Activated CD8-positive, alpha-beta memory T cell treated with anti-CD3 and anti-CD28 coated beads, Interleukin-2, amount 50 U/mL, for 48 hours (primary cell): Measurements from ENCODE around the gene DDX39A.
A peak's percentile ranks its signal among the peaks of the same experiment; 100 is the strongest.
"Not testable (repeated sequence)": the region's sequence is repeated elsewhere in the genome, so short reads cannot be mapped to it uniquely, and the experiment has no call there.

Experiments used
- DNase-seq: peaks from one replicate; pipeline ENCODE4 v3.0.0-alpha.2; 2020

DDX39A gene

DNA sequence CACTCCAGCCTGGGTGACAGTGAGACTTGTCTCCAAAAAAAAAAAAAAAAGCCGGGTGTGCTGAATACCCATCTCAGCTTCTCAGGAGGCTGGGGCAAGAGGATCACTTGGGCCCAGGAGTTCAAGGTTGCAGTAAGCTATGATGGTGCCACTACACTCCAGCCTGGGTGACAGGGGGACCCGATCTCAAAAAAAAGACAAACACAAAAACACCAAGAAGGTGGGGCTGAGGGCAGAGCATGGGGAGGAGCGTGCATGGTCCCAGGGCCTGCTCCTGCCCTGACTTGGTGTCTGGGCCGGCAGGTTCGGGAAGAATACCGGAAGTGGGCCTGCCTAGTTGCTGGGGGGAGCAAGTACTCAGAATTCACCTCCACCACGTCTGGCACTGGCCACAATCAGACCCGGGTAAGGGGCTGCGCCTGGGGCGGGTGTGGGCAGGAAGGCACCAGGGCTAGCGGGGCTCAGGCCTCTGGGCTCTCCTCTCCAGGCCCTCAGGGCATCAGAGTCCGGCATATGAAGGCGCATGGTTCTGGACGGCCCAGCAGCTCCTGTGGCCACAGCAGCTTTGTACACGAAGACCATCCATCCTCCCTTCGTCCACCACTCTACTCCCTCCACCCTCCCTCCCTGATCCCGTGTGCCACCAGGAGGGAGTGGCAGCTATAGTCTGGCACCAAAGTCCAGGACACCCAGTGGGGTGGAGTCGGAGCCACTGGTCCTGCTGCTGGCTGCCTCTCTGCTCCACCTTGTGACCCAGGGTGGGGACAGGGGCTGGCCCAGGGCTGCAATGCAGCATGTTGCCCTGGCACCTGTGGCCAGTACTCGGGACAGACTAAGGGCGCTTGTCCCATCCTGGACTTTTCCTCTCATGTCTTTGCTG lies 11.3 kb downstream of the DDX39A start:
- DNase-seq: peak; percentile 74

DNA sequence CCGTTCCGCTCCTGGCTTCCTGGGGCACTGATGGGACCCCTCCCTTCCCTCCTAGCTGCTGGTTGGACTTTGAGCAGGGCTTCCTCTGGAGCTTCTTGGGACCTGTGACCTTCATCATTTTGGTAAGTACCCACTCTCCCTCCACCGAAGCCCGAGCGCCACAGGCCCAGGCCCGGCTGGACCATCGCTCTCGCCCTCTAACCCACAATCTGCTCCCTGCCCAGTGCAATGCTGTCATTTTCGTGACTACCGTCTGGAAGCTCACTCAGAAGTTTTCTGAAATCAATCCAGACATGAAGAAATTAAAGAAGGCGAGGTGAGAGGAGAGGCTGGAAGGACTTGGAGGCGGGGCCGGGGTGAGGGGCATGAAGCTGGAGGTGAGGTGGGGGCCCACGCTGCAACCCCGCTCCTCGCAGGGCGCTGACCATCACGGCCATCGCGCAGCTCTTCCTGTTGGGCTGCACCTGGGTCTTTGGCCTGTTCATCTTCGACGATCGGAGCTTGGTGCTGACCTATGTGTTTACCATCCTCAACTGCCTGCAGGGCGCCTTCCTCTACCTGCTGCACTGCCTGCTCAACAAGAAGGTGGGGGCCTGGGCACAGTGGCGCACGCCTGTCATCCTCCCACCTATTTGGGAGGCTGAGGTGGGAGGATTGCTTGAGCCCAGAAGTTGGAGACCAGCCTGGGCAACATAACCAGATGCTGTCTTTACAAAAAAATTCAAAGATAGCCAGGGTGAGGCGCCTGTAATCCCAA lies 12.3 kb downstream of the DDX39A start:
- no peak for DNase-seq

DNA sequence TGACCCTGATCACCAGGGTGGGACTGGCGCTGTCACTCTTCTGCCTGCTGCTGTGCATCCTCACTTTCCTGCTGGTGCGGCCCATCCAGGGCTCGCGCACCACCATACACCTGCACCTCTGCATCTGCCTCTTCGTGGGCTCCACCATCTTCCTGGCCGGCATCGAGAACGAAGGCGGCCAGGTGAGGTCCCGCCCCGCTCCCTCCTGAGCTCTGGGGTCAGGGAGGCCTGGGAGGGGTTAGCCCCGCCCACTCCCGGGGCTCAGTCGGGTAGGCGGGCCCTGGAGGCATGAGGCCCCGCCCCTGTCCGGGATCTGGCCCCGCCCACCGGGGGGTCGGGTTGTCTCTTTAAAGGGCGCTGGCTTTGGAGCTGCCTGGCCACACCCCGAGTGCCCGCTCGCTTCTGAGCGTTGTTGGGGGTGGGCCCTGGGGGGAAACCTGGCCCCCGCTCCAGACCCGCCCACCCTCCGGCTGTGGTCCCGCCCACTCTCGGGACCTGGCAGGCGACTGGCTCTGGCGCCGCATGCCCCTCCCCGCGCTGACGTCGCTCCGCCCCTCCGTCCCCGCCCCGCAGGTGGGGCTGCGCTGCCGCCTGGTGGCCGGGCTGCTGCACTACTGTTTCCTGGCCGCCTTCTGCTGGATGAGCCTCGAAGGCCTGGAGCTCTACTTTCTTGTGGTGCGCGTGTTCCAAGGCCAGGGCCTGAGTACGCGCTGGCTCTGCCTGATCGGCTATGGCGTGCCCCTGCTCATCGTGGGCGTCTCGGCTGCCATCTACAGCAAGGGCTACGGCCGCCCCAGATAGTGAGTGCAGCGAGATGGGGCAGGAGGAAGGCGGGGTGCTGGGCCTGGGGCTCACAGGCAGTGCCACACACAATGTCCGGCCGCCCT lies 13.1 kb downstream of the DDX39A start:
- peak; percentile 98 for DNase-seq

DNA sequence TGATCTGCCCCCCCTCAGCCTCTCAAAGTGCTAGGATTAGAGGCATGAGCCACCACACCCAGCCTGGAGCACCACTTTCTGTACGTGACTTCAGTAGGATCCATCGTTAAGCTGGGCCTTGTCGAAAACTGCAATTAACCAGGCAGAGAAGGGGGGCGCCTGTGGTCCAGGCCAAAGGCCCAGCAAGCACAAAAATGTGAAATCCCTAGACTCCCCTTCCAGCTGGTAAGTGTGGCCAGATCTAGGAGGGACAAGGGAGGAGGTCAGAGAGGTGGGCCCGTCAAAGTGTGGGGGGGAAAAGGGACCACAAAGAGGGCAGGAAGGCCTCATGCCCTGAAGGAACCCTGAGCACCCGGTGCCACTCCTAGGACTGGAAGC lies 13.8 kb downstream of the DDX39A start:
- no peak for DNase-seq

DNA sequence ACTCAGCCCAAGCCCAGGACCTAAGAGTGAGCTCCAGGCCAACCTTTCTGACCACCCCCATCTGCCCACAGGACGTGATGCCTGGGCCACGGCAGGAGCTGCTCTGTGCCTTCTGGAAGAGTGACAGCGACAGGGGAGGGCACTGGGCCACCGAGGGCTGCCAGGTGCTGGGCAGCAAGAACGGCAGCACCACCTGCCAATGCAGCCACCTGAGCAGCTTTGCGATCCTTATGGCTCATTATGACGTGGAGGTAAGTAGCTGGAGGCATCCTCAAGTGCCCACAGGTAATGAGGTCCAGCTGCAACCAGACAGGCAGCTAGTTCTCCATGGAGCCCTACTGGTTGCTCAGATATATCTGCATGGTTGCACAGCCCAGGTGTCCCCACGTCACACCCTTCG lies 14.8 kb downstream of the DDX39A start:
- no peak for DNase-seq

DNA sequence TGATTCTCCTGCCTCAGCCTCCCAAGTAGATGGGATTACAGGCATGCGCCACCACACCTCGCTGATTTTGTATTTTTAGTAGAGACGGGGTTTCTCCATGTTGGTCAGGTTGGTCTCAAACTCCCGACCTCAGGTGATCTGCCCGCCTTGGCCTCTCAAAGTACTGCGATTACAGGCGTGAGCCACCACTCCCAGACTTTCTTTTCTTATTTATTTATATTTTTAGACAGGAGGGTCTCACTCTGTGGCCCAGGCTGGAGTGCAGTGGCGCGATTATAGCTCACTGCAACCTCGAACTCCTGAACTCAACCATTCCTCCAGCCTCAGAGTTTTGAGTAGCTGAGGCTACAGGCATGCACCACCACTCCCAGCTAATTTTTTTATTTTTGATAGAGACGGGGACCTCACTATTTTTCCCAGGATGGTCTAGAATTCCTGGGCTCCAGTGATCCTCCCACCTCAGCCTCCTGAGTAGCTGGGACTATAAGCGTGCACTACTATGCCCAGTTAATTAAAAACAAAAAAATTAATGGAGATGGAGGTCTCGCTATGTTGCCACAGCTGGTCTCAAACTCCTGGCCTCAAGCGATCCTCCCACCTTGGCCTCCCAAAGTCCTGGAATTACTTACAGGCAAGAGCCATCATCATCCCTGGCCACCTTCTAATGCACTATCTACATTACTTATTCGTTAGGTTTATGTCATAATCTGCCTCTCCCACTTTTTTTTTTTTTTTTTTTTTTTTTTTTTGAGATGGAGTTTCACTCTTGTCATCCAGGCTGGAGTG lies 15.8 kb downstream of the DDX39A start:
- DNase-seq: not testable (repeated sequence)

DNA sequence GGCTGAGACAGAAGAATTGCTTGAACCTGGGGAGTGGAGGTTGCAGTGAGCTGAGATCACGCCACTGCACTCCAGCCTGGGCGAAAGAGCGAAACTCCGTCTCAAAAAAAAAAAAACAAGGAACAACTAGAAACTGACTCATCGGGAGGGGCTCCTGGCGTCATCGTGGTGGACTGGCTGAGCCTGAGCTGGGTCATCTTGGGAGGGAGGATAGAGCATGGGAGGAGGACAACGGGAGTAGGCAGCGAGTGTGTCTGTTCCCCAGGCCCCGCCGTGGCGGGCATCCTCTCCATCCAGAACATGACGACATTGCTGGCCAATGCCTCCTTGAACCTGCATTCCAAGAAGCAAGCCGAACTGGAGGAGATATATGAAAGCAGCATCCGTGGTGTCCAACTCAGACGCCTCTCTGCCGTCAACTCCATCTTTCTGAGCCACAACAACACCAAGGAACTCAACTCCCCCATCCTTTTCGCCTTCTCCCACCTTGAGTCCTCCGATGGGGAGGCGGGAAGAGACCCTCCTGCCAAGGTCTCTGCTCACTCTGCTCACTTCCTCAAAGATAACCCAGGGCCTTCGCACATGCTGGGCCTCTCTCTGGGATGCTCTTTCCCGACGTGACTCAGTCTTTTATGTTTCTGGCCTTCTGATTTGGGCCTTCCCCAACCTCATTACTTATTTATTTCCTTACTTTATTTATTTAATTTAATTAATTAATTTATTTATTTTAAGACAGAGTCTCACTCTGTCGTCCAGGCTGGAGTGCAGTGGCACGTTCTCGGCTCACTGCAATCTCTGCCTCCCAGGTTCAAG lies 16.6 kb downstream of the DDX39A start:
- no peak for DNase-seq

DNA sequence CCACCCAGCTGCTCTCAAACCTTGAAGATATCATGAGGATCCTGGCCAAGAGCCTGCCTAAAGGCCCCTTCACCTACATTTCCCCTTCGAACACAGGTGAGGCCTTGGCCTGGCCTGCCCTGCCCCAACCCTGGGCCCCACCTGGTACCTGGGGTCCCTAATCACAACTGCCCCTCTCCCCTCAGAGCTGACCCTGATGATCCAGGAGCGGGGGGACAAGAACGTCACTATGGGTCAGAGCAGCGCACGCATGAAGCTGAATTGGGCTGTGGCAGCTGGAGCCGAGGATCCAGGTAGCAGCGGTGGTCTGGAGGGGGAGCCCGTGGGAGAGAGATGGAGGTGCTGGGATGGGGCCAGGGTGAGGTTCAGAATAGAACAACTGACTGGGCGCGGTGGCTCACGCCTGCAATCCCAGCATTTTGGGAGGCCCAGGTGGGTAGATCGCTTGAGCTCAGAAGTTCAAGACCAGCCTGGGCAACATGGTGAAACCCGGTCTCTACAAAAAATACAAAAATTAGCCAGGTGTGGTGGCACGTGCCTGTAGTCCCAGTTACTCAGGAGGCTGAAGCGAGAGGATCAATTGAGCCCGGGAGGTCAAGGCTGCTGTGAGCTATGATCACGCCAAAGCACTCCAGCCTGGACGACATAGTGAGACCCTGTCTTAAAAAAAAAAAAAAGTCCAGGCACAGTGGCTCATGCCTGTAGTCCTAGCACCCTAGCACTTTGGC lies 17.5 kb downstream of the DDX39A start:
- DNase-seq: no peak

DNA sequence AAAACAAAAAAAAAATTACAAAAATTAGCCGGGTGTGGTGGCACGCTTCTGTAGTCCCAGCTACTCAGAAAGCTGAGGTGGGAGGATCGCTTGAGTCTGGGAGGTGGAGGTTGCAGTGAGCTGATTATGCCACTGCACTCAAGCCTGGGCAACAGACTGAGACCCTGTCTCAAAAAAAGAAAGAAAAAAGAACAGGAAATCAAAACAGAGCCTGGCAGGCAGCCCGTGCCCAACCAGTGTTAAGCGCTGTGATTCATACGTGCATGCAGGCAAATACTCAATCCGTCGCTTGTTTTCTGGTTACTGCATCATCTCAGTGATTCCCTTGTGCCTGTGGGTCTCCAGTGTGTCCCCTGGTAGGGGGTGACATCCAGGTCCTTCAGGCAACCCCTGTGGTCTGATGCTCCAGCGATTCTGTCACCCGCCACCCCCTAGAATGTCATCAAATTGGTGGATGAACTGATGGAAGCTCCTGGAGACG lies 18.1 kb downstream of the DDX39A start:
- DNase-seq: no peak

DNA sequence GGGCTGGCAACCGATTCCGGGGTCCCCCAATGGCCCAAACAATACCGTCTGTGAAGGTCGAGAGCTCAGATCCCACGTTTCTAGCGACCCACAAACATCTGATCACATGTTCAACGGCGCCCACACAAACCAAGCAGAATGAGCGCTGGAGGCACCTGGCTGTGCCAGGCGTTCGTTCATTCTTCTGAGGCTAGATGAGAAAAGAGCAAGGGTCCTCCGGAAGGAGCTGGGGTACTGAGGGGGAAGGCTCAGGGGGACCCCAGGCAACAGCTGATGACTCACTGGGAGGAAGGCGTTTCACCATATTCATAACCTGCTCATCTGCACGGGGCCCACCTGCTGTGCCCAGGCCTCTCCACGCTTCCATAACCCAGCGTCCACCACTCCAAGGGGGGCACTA lies 22.0 kb downstream of the DDX39A start:
- not testable (repeated sequence) for DNase-seq

DNA sequence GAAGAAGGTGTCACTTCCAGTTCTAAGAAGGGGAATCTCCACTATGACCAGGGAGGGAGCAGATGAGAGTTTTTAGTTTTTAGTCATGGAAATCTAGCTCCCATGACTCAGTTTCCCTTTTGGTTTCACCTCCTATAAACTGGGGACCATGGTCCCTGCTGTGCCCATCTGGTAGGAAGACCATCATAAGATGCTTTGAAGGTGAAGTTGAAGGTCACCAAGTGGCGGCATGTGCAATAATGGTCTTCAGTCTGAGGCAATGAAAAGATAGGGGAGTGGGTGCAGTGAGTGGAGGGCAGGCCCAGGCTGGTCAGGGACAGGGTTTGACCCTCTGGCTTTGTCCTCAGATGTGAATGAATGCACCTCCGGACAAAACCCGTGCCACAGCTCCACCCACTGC lies 22.4 kb downstream of the DDX39A start:
- not testable (repeated sequence) for DNase-seq

DNA sequence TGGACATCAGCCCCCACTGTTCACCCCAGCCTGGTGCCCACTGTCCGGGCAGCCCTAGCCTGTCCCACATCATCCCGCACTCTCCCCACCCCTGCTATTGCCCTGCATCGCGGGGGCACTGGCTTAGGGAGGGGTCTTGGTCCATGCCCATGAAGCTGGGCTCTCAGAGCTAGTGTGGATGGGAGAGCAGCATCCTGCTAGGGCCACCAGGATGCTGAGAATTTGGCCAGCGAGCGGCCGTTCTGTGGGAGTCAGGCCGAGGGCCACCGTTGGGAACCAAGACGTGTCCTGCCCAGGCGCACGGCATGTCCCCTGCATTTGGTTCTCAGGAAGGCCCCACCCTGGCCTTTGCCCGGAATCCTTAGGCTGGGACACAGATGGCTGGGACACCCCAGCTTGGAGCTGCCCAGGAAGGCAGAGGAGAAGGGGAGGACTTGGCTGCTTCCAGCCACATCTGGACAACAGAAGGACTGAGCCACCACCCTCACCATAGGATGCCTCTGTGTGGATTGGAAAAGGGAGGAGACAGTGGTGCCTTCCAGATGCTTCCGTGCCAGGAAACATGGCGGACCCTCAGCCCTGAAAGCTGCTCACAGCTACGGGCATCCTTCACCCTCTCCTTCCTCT lies 23.3 kb downstream of the DDX39A start:
- DNase-seq: no peak

DNA sequence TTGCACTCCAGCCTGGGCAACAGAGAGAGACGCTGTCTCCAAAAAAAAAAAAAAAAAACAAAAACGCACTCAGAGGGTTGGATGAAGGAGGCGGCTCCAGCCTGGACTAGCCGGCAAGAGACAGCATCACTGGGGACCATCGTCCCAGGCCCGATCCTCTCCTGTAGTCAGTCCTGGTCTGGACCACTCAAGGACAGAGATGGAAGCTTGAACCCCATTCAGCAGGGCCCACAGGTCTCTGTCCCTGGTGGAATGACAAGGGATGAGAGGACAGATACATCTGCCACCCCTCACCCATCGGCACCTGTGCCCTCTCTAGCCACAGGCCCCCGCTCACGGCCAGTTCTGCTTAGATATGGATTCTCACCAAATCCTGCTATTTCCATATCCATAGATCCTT lies 23.9 kb downstream of the DDX39A start:
- no peak for DNase-seq

DNA sequence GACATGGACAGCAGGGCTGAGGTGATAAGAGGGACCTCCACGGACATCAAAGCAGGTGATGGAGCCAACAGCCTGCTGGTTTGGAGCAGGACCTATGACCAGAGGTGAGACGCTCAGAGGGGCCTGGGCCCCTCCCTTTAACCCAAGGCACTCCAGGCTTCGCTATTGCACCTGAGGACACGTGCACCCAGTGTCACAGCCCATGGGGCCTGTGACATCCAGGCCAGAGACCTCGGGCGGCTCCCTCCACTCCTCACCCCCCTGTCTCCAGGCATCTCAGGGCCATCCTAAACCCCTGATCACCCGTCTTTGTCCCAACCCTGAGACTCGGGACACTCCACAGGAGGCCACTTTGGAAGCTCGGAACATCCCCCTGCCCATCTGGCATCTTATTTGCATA lies 25.0 kb downstream of the DDX39A start:
- no peak for DNase-seq

DNA sequence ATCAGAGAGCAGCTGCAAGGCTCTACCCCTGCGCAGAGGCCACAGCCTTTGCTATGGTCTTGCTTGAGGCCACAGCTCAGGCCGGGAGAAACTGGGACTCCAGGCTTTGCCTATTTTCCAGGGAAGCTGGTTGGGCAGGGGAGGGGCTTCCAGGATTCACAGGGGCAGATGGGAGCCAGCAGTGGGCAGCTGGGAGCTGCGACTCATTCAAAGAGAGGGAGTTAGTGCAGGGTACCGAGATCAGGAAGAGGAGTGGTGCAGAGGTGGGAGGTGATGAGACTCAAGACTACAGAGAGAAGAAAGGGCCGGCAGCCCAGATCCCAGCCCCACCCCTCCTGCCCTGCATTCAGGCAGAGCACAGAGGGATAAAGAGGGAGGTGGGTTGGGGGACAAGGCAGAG lies 25.8 kb downstream of the DDX39A start:
- no peak for DNase-seq

DNA sequence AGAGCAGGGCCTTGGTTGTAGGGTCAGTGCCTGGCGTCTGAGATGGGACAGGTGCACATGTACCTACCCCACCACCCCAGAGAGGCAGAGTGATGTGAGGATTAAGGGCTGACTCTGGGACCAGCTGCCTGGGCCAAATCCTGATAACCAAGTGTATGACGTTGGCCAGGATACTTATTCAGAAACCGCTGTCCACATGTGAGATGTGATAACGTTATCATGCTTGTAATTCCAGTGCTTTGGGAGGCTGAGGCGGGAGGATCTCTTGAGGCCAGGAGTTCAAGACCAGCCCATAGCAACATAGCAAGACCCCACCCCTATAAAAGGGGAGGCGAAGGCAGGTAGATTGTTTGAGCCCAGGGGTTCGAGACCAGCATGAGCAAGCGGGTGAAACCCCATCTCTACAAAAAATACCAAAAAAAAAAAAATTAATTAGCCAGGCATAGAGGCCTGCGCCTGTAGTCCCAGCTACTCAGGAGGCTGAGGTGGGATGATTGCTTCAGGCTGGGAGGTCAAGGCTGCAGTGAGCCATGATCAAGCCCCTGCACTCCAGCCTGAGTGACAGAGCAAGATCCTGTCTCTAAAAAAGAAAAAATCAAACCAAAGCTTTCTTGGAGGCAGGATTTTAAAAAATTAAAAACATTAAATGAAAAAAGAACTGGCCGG lies 27.9 kb downstream of the DDX39A start:
- no peak for DNase-seq

DNA sequence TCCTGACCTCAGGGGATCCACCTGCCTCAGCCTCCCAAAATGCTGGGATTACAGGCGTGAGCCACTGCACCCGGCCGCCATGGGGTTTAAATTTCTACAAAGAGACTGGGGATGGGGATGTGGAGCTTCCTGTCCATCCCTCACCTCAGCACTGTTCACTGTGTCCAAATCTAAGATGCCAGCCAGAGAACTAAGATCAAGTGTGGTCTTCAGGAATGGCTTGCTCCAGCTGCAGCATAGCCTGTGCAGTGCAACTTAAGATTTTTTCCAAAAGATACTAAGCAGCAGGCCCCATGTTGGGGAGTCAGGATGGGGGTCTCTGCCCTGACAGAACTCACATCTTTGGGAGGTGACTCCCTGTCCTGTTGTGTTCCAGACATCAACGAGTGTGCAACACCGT lies 28.6 kb downstream of the DDX39A start:
- DNase-seq: no peak

DNA sequence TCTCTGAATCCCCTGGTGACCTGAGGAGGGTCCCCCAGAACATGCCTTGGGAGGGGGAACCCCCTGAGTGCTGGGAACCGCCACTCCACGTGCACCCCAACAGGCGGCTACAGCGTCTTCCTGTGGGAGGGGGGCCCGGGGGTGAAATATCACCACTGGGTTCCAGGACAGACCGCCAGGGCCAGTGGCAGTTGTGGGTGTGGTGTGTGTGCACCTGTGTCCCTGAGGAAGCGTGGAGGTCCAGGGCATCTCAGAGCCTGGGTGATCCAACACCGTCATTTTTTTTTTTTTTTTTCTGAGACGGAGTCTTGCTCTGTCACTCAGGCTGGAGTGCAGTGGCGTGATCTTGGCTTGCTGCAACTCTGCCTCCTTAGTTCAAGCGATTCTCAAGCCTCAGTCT lies 33.6 kb downstream of the DDX39A start:
- no peak for DNase-seq
